GM18909 (cell line): ENCODE data around the gene GPAT2.
"Not testable (repeated sequence)": the region's sequence is repeated elsewhere in the genome, so short reads cannot be mapped to it uniquely, and the experiment has no call there.

Experiments
- ATAC-seq: cut with Tn5 transposase; IDR thresholded peaks from one replicate; pipeline ENCODE4 v1.9.1; 2021; ENCODE audit warnings: mild to moderate bottlenecking; ENCODE audit not compliant: unreplicated experiment, poor library complexity

The GPAT2 gene, protein sequence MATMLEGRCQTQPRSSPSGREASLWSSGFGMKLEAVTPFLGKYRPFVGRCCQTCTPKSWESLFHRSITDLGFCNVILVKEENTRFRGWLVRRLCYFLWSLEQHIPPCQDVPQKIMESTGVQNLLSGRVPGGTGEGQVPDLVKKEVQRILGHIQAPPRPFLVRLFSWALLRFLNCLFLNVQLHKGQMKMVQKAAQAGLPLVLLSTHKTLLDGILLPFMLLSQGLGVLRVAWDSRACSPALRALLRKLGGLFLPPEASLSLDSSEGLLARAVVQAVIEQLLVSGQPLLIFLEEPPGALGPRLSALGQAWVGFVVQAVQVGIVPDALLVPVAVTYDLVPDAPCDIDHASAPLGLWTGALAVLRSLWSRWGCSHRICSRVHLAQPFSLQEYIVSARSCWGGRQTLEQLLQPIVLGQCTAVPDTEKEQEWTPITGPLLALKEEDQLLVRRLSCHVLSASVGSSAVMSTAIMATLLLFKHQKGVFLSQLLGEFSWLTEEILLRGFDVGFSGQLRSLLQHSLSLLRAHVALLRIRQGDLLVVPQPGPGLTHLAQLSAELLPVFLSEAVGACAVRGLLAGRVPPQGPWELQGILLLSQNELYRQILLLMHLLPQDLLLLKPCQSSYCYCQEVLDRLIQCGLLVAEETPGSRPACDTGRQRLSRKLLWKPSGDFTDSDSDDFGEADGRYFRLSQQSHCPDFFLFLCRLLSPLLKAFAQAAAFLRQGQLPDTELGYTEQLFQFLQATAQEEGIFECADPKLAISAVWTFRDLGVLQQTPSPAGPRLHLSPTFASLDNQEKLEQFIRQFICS

DNA sequence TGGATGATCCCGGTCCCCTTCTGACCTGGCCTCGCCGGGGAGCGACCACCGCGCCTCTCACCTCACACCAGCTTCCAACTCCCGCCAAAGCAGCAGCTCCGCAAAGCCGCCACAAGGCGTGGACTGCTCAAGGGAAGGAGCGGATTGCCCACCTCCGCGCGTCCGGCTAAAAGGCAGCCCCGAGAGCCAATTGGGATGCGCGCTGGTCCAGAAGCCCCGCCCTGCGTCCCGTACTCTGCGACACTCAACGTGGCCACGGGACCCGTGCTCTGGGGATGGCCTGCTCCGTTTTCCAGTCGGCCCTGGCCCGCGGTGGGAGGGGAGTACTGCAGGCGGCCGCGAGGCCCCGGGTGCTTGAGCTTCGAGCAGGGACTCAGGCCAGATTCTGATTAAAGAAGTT lies at the start of gene GPAT2:
GPAT2 (minus strand) TSS at position 125 of the 400 bp plus-strand sequence. CDS start 2,557 bp downstream, outside the sequence.
- not testable (repeated sequence) for ATAC-seq

DNA sequence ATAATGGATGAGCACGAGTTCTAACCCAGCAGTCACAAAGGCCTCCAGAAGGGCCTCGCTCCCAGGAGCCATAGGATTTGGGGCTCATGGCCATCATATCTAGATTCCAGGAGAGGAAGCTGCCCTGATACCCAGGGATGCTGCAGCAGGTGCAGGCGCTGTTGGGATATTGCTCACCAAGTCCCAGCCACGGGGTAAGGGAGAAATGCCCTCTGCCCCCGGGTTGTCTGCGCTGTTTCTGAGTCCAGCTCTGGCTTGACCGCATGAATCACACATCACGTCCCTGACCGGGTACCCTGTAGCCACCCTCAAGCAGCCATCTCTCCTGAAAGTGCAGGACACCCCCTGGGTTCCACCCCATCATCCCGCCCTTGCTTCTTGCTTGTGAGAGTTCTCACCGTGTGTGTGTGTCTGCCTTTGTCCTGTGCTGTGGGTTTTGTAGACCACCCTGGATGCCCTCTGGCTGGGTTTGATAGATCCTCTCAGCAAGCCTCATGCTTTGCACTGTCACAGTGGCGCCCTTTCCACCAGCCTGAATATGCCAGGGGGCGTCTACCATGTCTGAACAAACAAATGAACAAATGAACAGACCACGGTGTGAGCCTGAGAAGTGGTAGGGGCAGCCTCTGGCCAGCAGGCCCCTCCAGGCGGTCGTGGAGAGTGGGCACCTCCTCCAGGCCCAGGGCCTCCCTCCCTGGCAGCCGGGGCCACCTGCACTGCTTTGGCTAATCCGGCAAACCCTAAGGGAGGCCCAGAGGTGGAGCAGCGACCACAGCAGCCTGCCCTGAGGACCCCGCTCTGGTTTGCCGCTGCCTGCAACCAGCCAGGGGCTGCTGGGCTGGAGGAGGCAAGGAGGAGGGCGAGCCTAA lies 49.5 kb upstream of the GPAT2 start:
- ATAC-seq = no peak

DNA sequence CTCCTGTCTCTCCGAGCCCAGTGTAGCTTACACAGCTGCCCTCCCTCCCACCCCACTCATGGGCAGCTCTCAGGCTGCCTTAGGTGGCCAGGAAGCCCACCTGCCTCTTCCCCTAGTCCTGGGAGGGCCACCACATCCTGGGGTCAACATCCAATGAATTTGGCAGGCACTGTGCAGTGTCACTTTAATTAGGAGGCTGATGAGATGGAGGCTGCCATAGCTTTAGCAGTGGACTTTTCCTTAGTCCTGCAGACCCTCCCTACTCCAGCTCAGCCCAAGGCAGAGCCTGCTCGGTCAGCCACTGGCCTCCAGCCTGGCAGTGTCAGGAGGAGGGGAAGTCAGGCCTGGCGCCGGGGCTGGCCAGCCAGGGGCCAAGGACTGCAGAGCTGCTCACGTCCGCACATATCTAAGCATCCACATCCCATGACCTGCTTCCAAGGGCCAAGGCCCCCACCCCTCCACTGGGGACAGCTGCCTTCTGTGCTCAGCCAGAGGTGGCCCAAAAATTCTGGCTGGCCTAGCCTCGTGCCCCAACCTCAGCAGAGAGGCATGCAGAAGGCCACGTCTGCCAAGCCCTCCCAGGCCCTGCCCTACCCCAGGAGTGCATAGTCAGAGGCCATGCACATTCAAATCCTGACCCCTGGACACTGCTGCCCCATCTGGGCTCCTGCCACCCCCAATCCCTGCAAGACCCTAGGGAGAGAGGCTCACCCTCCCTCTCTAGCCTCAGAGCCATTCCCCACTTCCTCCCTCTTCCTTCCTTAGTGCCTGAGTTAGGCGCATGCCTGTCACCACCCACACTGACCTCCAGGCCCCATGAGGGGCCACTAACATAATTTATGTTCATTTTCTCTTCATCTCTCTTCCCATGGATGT lies 48.6 kb upstream of the GPAT2 start:
- no peak for ATAC-seq

DNA sequence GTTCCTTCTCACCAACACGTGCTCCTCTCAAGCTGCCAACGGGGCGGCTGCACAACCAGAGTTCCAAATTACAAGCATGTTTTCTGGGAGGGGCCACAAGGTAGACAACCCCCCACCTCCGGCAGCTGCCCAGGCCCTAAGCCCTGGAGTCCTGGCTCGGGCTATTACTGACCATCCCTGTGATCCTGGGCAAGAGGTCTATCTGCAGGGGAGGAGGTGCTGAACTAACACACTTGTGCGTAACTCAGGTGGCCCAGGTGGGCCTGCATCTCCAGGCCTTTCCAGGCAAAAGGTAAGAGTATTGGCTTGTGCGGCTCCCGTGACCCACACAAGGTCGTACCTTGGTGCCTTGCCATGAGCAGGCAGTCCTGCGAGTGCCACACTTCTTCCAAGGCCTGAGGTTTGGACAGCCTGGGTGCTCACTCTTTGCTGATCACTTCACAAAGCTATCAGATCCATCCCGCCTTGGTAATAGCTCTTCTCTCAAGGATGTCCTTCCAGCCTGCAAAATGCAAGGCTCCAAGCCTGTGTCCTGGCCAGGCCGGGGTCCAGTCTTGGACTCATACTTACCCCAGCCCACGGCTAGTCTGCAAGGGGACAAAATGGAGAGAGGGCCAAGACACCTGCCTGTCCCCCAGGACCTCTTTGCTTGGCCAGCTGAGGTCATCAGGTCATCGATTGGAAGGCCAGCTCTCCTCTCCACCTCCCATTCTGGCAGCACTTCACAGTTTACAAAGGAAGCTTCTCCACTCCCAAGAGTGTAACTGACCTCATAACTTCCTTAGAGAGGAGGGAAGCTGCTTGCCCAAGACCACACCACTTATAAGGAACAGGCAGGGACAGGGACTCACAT lies 47.7 kb upstream of the GPAT2 start:
- ATAC-seq = no peak

DNA sequence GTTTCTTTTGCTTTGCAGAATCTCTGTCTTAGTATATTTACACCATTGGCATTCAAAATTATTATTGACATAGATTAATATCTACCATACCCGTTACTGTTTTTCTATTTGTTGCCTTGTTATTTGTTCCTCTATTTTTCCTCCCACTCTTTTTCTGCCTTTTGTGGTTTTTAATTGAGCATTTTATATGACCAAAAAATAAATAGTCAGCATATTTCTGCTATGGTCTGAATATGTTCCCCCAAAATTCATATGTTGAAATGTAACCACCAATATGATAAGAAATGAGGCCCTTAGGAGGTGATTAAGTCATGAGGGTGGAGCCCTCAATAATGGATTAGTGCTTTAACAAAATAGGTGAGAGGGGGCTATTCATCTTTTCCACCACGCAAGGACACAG lies 46.3 kb upstream of the GPAT2 start:
- no peak for ATAC-seq

DNA sequence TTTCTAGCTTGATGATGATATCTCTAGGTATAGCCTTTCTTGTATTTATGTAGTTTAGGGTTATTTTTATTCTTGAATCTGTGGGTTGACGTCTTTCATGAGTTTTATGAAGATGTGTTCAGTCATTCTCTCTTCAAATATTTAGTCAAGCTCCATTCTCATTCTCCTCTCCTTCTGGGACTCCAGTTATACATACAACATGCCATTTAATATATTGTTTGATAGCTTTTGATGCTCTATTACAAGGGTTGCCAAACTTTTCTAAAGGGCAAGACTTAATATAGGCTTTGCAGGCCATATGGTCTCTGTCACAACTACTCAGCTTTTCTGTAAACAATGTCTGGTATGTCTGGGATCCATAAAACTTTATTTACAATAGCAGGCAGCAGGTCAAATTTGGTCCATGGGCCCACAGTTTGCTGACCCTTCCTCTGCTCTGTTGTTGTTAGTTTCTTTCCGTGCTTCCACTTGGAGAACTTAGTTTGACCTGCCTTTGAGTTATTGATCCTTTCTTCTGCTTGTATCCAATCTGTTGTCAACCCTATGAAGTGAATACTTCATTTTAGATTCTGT lies 40.6 kb upstream of the GPAT2 start:
- no peak for ATAC-seq

DNA sequence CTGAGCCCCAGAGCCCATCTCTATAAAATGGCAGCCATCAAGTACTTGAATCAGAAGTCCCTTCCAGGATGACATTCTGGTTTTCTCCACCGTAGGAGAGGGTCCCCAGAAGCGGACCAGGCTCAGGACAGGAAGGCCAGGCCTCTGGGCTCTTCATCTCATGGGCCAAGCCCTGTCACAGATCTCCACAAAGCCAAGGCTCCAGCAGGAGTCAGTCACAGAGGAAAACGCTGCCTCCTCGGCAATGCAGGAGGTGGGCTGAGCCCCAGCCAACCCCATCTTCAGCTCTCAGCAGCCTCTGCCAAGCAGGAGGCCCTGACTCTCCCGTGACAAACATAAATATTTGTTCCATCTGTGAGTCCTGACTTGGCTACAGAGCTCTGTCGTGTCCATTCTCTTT lies 39.4 kb upstream of the GPAT2 start:
- ATAC-seq = no peak

DNA sequence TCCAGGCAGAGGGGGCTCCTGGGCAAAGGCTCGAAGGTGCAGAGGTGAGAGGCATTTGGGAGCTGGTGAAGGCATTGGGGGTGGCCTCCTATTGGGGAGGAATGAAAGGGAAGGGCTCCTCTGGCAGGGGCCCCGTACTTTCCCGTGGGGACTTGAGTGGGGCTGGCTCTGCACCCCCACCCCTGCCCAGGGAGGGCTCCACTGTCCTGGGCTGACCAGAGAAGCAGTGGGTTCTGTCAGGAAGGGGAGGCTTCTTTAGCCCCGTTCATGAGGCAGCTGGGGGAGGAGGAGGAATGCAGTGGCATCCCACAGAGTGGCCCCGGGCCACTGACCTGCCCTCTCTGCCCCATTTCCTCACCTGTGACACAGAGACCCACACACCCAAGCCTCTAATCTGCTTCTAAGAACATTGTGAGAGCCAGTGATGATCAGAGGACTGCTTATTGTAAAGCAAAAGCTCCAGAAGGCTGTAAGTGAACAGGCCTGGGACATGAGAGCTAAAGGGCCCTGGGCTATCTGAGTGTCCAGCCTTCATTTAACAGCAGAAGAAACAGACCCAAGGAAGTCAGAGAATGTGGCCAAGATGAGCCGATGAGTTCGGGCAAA lies 38.6 kb upstream of the GPAT2 start:
- ATAC-seq = no peak

DNA sequence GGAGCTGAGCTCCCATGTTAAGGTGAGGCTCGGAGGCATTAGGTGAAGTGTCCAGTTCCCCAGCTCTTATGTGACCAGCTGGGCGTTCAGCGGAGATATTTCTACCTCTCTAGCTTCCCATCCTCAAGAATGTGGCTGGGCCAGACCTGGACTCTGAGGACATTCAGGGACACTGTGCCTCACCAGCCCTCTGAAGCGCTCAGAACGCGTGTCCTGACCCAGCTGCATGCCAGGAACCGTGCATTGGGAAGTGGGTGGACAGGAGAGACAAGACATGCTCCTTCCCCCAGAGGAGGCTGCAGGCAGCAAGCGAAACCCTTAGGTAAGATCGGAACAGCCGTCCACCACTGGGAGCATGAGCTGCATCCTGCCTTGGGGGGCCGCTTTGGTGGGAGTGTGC lies 38.0 kb upstream of the GPAT2 start:
- ATAC-seq = no peak

DNA sequence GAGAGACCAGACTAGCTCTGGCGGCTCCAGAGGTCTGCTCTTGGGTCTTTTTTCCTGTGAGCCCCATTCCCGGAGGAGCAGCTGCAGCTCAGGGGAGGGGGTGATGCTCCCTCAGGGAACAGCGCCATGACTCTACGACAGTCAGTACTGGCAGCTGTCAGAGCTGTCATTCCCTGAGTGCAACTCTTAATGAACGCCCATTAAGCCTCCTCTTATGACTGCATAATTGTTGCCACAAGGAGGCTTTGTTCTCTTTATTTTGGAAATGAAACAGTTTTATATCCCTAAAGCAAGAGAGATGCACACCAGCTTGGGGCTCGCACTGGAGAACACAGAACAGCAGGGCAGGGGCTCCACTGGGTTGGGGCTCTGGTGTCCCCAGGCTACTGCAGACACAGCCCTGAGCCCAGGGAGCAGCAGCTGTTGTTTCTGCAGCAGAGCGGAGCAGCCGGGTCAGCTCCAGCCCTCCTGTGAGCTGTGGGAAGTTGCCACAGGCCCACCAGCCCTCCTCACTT lies 37.3 kb upstream of the GPAT2 start:
- not testable (repeated sequence) for ATAC-seq

DNA sequence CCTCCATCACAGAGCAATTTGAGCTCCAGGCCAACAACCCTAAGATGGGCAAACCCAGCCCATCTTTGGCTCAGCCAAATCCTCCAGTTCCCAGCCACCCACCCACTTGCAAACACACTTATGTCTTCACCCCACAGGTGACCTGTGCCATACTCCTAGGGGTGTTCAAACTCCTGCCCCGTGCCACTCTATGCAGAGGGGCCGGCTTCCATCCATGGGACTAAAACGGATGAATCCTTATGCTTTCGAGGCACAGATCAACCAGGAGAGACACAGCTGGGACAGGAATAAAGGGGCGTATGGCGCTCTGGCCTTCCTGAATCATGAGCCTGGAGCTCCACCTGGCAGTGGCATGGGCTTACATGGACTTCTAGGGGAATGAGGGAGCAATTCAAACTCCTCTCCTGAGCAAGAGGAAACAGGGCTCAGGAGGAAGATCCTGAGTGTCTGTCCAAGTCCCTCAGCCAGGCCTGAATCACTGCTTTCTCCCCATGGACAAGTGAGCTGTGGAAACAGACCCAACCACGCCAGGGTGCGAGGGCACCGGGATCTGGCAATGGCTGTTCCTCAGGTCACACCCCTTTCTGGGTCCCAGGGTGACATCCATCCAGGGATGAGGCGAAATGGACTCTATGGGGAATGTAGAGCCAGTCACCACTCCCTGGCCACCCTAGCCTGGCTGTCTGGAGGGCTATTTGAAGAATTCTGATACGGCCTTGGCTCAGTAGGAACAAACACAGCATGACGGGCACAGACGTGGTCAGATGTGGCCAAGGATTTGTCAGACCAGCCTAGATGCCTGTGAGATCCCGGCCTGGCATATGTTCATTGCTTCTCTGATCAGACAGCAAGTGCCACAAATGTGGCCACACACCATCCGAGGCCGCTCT lies 36.6 kb upstream of the GPAT2 start:
- not testable (repeated sequence) for ATAC-seq

DNA sequence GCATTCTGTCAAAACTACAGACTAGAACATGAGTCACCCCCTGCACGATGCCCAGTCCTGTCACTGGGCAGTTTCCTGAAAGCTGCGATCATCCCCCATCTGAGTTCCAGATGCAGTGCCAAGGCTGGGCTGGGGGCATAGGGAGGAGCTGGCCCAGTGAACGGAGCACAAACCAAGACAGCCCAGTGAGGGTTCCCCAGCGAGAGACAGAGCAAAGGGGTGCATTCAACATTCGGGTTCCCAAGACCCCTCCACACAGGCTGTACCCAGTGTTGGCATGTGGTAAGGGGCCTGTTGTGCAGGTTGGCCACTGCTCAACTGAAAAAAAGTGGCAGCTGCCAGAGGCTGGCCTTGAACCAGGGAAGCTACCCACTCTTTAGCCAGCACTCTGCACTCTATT lies 35.6 kb upstream of the GPAT2 start:
- not testable (repeated sequence) for ATAC-seq

DNA sequence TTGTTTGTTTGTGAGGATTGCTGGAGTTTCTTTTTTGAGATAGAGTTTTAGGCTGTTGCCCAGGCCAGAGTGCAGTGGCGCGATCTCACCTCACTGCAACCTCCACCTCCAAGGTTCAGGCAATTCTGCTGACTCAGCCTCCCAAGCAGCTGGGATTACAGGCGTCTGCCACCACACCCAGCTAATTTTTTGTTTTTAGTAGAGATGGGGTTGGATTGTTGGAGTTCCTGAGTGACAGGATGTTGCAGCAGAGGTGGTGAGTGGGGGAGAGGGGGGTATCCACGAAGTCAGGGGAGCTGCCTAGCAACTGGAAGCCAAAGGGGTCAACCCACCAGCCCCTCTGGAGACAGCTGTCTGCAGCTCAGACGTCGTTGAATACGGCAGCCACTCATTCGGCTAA lies 35.2 kb upstream of the GPAT2 start:
- ATAC-seq = not testable (repeated sequence)

DNA sequence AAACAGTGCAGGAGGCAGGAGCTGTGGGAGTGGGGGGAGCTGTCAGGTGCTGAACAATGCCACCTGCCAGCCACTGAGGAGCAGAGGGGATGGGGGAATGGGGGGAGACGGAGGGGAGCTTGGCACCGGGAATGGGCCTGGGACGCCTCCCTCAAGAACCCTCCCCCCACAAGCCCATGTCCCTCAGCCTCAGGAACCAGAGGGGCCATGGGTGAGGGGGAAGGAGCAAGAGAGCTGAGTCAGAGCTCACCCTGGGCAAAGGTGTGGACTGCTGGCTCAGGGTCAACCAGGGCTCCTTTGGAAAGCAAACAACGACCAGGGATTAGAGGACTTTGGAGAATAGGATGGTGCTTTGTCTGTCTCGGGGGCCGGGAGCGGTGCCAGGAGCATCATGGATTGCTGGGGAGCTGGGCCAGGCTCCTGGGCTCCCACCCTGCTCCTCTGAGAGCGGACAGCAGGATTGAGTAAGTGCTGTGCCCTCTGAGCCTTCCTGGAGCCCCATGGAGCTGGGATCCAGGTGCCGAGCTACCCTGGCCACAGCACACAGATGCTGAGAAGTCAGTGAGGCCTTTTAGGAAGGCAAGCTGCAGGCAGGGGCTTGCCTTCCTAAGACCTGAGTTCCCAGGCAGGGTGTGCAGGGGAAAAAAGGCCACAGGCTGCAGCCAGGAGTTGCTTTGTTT lies 33.3 kb upstream of the GPAT2 start:
- ATAC-seq = not testable (repeated sequence)

DNA sequence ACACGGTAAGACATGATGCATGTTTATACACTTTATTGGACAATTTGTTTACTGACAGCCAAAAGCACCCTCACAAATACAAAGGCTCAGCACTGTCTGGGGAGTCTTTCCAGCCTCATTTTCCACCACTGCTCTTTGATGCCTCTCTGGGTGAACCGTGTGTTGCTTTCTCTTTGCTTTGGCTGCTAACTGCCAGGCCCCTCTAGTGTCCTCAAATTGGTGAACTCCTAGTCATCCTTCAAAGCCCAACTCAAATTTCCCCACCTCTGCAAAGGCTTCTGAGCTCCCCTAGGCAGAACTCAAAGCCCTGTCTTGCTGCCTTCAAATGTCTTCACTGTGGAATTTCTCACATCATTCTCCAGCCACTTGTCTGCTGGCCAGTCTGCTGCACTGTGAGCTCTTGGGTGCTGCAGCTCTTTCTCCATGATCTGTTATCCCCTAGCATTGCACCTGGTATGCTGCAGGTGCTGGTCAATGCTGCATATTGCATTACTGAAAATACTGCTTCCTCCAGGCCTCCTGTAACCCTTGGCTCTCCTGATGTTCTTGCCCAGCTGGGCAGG lies 32.5 kb upstream of the GPAT2 start:
- ATAC-seq = not testable (repeated sequence)

DNA sequence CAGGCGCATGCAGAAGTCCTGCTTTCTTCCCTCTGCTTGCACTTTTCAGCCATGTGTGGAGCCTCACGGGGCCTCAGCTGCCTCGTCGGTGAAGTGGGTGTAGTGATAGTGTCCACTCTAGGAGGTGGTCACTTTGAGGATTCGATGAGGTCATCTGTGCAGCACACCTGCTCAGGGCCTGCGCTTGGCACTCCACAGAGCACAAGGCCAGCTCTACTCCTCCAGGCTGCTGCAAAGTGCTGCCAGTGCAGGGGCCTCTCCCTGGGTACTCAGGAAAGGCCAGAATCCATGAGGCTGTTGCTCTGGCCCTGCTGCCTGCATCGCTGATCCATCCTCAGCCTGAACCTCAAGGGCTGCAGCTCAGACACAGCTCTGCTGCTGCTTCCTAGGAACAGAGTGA lies 31.8 kb upstream of the GPAT2 start:
- not testable (repeated sequence) for ATAC-seq
